Fibroblast of skin of right quadriceps (primary cell): ENCODE results near the gene ACD.

Experiments used
- DNase-seq: peaks from one replicate; pipeline ENCODE4 v3.0.0-alpha.2; 2013

ACD gene

GRCh38 chr16:67675579-67675935 is 15.5 kb upstream of the ACD start:
- no peak for DNase-seq

- DNase-seq, result no peak
Measured at GRCh38 chr16:67674851-67675578, 15.0 kb upstream of the ACD start.

GRCh38 chr16:67673712-67674580 is 13.9 kb upstream of the ACD start:
- peak; percentile 27 for DNase-seq

GRCh38 chr16:67672739-67673662 is 12.9 kb upstream of the ACD start:
- DNase-seq, result peak; percentile 58

GRCh38 chr16:67672306-67672705 is 12.2 kb upstream of the ACD start:
- no peak for DNase-seq

- DNase-seq, result no peak
Measured at GRCh38 chr16:67669499-67670101, 9.5 kb upstream of the ACD start.

- no peak for DNase-seq
Measured at GRCh38 chr16:67668495-67669157, 8.6 kb upstream of the ACD start.

- peak; percentile 92 for DNase-seq
Measured at GRCh38 chr16:67667817-67668494, 7.9 kb upstream of the ACD start.

GRCh38 chr16:67667453-67667816 is 7.4 kb upstream of the ACD start:
- no peak for DNase-seq

- DNase-seq, result peak; percentile 71
Measured at GRCh38 chr16:67666559-67667452, 6.7 kb upstream of the ACD start, which contains the start of the genes C16orf86 and ENKD1. Gene C16orf86, plus strand, starts transcription at chr16:67666814. Its CDS starts 157 bp downstream, at chr16:67666971. Gene ENKD1, minus strand, starts transcription at chr16:67666750. Its CDS starts 308 bp downstream, at chr16:67666442.

- DNase-seq, result no peak
Measured at GRCh38 chr16:67666032-67666551, 6.0 kb upstream of the ACD start.

- DNase-seq, result no peak
Measured at GRCh38 chr16:67665598-67665997, 5.5 kb upstream of the ACD start.

GRCh38 chr16:67664871-67665270 is 4.8 kb upstream of the ACD start:
- DNase-seq, result no peak

- no peak for DNase-seq
Measured at GRCh38 chr16:67664258-67664657, 4.2 kb upstream of the ACD start.

- no peak for DNase-seq
Measured at GRCh38 chr16:67663877-67664222, 3.8 kb upstream of the ACD start.

GRCh38 chr16:67663151-67663876 is 3.3 kb upstream of the ACD start:
- DNase-seq, result no peak

GRCh38 chr16:67662653-67663010 is 2.6 kb upstream of the ACD start:
- DNase-seq, result no peak

- DNase-seq, result no peak
Measured at GRCh38 chr16:67661886-67662652, 2.0 kb upstream of the ACD start.
